ENCODE data around the gene MAFG. TPM values are rescaled to one million over a fixed set of nuclear protein-coding genes. Genes with fewer than 3 reads are reported as not detected.

Gene MAFG
- total and polyA plus RNA-seq, 9 of the 15 experiments (the other 6 are each of a cell fraction or from before 2014, with no cell fraction given): 1.1 to 58.1 (median 24.9) TPM

GRCh38 chr17:81976332-81977210 lies 49.0 kb upstream of the MAFG start (continued):
- TF ChIP-seq, protein P1, sequence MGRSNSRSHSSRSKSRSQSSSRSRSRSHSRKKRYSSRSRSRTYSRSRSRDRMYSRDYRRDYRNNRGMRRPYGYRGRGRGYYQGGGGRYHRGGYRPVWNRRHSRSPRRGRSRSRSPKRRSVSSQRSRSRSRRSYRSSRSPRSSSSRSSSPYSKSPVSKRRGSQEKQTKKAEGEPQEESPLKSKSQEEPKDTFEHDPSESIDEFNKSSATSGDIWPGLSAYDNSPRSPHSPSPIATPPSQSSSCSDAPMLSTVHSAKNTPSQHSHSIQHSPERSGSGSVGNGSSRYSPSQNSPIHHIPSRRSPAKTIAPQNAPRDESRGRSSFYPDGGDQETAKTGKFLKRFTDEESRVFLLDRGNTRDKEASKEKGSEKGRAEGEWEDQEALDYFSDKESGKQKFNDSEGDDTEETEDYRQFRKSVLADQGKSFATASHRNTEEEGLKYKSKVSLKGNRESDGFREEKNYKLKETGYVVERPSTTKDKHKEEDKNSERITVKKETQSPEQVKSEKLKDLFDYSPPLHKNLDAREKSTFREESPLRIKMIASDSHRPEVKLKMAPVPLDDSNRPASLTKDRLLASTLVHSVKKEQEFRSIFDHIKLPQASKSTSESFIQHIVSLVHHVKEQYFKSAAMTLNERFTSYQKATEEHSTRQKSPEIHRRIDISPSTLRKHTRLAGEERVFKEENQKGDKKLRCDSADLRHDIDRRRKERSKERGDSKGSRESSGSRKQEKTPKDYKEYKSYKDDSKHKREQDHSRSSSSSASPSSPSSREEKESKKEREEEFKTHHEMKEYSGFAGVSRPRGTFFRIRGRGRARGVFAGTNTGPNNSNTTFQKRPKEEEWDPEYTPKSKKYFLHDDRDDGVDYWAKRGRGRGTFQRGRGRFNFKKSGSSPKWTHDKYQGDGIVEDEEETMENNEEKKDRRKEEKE (IDR thresholded peaks at IDR 0.05; ENCODE audit: borderline replicate concordance in 1 of 2, control insufficient read depth in 1 of 2, low read depth in 2 of 2, low read length in 1 of 2): no peak
- TF ChIP-seq PHB (CRISPR knock-in tag; IDR thresholded peaks at IDR 0.05): no peak
- TF ChIP-seq POLR2AphosphoS5 (IDR thresholded peaks at IDR 0.05; ENCODE audit: control insufficient read depth, insufficient read depth, low read depth, low read length): no peak
- TF ChIP-seq ZNF165 (CRISPR knock-in tag; IDR thresholded peaks at IDR 0.05; ENCODE audit: borderline replicate concordance): no peak
- no peak for TF ChIP-seq HNRNPUL1 (IDR thresholded peaks at IDR 0.05; ENCODE audit: low read length)
- no peak for TF ChIP-seq CCAR2 (IDR thresholded peaks at IDR 0.05; ENCODE audit: low read depth, low read length)
- TF ChIP-seq RAD51 (IDR thresholded peaks at IDR 0.05; ENCODE audit: borderline replicate concordance, low read depth): no peak
- TF ChIP-seq EGR1 (conservative IDR thresholded peaks at IDR 0.05): 0 out of 2 replicates have a peak, but pooled peaks have one; percentile 3
- TF ChIP-seq NFATC3 (IDR thresholded peaks at IDR 0.05): no peak
- TF ChIP-seq NR0B1 (IDR thresholded peaks at IDR 0.05; ENCODE audit: partially characterized antibody): no peak
- no peak for TF ChIP-seq EZH2 (IDR thresholded peaks at IDR 0.05; ENCODE audit: borderline replicate concordance, low read depth, low read length)
- no peak for TF ChIP-seq TAF1 (IDR thresholded peaks at IDR 0.05; ENCODE audit: control insufficient read depth, extremely low read depth, insufficient read depth, low read length, severe bottlenecking)
- TF ChIP-seq ZNF699 (CRISPR knock-in tag; IDR thresholded peaks at IDR 0.05; ENCODE audit: insufficient replicate concordance): no peak
- no peak for TF ChIP-seq RBM34 (IDR thresholded peaks at IDR 0.05; ENCODE audit: borderline replicate concordance, insufficient read depth, low read length)
- TF ChIP-seq FOXJ3 (CRISPR knock-in tag; IDR thresholded peaks at IDR 0.05): no peak
- 0 out of 2 replicates have a peak, but pooled peaks have one; percentile 48 for TF ChIP-seq ZNF79 (CRISPR knock-in tag; IDR thresholded peaks at IDR 0.05; ENCODE audit: low read depth)
- TF ChIP-seq TBL1XR1 (IDR thresholded peaks at IDR 0.05; ENCODE audit: low read length in 2 of 2): no peak
- TF ChIP-seq FOXJ2 (tag; IDR thresholded peaks at IDR 0.05): no peak
- no peak for TF ChIP-seq TRIM24 (IDR thresholded peaks at IDR 0.05)
- TF ChIP-seq BRD9 (IDR thresholded peaks at IDR 0.05; ENCODE audit: low read depth, partially characterized antibody): peak; percentile 21
- no peak for TF ChIP-seq ZBTB5 (IDR thresholded peaks at IDR 0.05)
